Spleen (tissue), 11 donors: ENCODE data around the gene PTGS1. TPM values are rescaled to one million over a fixed set of nuclear protein-coding genes. Genes with fewer than 3 reads are reported as not detected.

ENCODE experiments used
- DNase-seq: peaks from one replicate; pipeline ENCODE4 v3.0.0-alpha.2; 2020
- H3K27ac ChIP-seq, 8 donors: fragments of 200-600 bp; sonication (generic) in 7 of 8; 1 replicate in 4 of 8; 2 replicates in 4 of 8; pipeline versions ENCODE4 v1.5.0 to v1.8.0; 2016 to 2021; ENCODE audit warnings: inconsistent platforms in 4 of 8, mild to moderate bottlenecking in 4 of 8, moderate library complexity in 1 of 8
- H3K27me3 ChIP-seq, 7 donors: fragments of 200-600 bp; sonication (generic) in 6 of 7; replicated peaks in 1 of 7; 1 replicate in 4 of 7; 2 replicates in 3 of 7; pipeline versions ENCODE4 v1.5.0 to v1.8.0; 2016 to 2021; ENCODE audit warnings: inconsistent platforms in 3 of 7, mild to moderate bottlenecking in 1 of 7
- H3K36me3 ChIP-seq, 6 donors: fragments of 200-600 bp; sonication (generic) in 5 of 6; 1 replicate in 4 of 6; 2 replicates in 2 of 6; pipeline versions ENCODE4 v1.5.0 to v1.8.0; 2016 to 2021; ENCODE audit warnings: inconsistent platforms in 2 of 6
- H3K4me1 ChIP-seq, 6 donors: fragments of 200-600 bp; sonication (generic) in 5 of 6; 1 replicate in 3 of 6; 2 replicates in 3 of 6; pipeline versions ENCODE4 v1.5.0 to v1.8.0; 2016 to 2021; ENCODE audit warnings: inconsistent platforms in 3 of 6
- H3K4me3 ChIP-seq, 8 donors: fragments of 200-600 bp; sonication (generic) in 7 of 8; 1 replicate in 4 of 8; 2 replicates in 4 of 8; pipeline versions ENCODE4 v1.5.0 to v1.8.0; 2016 to 2021; ENCODE audit warnings: inconsistent platforms in 4 of 8, mild to moderate bottlenecking in 4 of 8, moderate library complexity in 2 of 8
- H3K9me3 ChIP-seq, 8 donors: fragments of 200-600 bp; sonication (generic) in 7 of 8; 1 replicate in 4 of 8; 2 replicates in 4 of 8; pipeline versions ENCODE4 v1.5.0 to v1.8.0; 2016 to 2021; ENCODE audit warnings: inconsistent platforms in 4 of 8
- CTCF ChIP-seq, 11 experiments: fragments of 200-600 bp in 7 of 11; fragments of 450-650 bp in 4 of 11; sonication (generic) in 4 of 11; IDR thresholded peaks in 8 of 11; conservative IDR thresholded peaks in 3 of 11; 1 replicate in 7 of 11; 2 replicates in 4 of 11; pipeline versions ENCODE4 v1.4.0 to v1.8.0; 2016 to 2021; ENCODE audit warnings: antibody characterized with exemption in 11 of 11, inconsistent platforms in 4 of 11, mild to moderate bottlenecking in 1 of 11
- POLR2A ChIP-seq, 3 donors: fragments of 450-650 bp; IDR thresholded peaks; one replicate each; pipeline ENCODE4 v1.5.1; 2017; ENCODE audit warnings: antibody characterized with exemption in 3 of 3, mild to moderate bottlenecking in 1 of 3
- POLR2AphosphoS5 ChIP-seq, 3 donors: sonication (generic); formaldehyde crosslinking; IDR thresholded peaks; one replicate each; pipeline ENCODE4 v1.5.1; 2017; ENCODE audit warnings: antibody characterized with exemption in 3 of 3
- WGBS, 5 donors: extraction: QIAGEN DNeasy Blood & Tissue Kit in 3 of 5; methylation state at CpG; one replicate each; pipeline versions ENCODE4 v1.1.5 to v1.1.7; 2013 to 2018; 5-methylcytosine and 5-hydroxymethylcytosine counted together
- intact Hi-C: fragments of 100-400 bp; cut with DNase I; formaldehyde crosslinking; loops from one replicate; pipeline ENCODE4 v1.15.0; 2023; ENCODE audit warnings: low total_unique reads
- polyA plus RNA-seq, 3 donors: library from polyadenylated mRNA; stranded (reverse); fragments of 200-250 nt; gene quantifications; one replicate each; pipeline ENCODE4 v1.2.1, GENCODE V29; 2013
- total RNA-seq, 7 donors: library from RNA; depleted of rRNA in 3 of 7; stranded (reverse); fragments of >200 nt in 3 of 7; fragmentation: NEBNext Ultra II Directional in 4 of 7; extraction: Animal tissue kit (Norgen Biotek cat#: 25700) in 4 of 7; gene quantifications; one replicate each; pipeline versions ENCODE4 v1.1.0 to v1.2.1, GENCODE V29; 2016 to 2021
- donor health status: healthy with polysubstance abuse.
- donor health status: DM: no; HTN: no; CAD: no; lungs with moderate emphysema.
- donor health status: DM: no; HTN: no; CAD: no.
- donor health status: Bipolar disorder and iron deficiency.
- donor health status: healthy.
- donor health status: DM: no; HTN: no; CAD: no.
- donor health status: DM: yes; HTN: yes; CAD: no.

Gene PTGS1
- total and polyA plus RNA-seq, 10 donors: 2.8 to 18.6 (median 13.9) TPM

- H3K27me3 ChIP-seq: peaks cover 0 to 34% (median 7%) of the 10 kb centered on the region in 7 donors
- H3K4me1 ChIP-seq: peaks cover 3 to 41% (median 23%) of the 10 kb centered on the region in 6 donors
- H3K27ac ChIP-seq: peak overlapping the region in 7 of 8 donors; percentile 29 to 77 (median 70)
- WGBS, 5 donors: 11 to 57% (median 13%) methylated on average over 16 to 90 of the region's 90 CpGs
- TF ChIP-seq CTCF (IDR thresholded peaks at IDR 0.05 in 8 of 11, conservative IDR thresholded peaks at IDR 0.05 in 3 of 11) (peak in 2 of 11 experiments; percentile 7 to 9), POLR2AphosphoS5 (IDR thresholded peaks at IDR 0.05) (peak in 2 of 3 donors; percentile 51 to 57), POLR2A (IDR thresholded peaks at IDR 0.05) (no peak)
- peak; percentile 84 for DNase-seq
- intact Hi-C loops: no loop called here
- H3K36me3 ChIP-seq: no peaks in the 10 kb centered on the region
- no peaks in the 10 kb centered on the region for H3K9me3 ChIP-seq
- peak overlapping the region; percentile 20 to 70 (median 38) for H3K4me3 ChIP-seq
Measured at GRCh38 chr9:122346478-122347347, 24.1 kb upstream of the PTGS1 start.

DNA sequence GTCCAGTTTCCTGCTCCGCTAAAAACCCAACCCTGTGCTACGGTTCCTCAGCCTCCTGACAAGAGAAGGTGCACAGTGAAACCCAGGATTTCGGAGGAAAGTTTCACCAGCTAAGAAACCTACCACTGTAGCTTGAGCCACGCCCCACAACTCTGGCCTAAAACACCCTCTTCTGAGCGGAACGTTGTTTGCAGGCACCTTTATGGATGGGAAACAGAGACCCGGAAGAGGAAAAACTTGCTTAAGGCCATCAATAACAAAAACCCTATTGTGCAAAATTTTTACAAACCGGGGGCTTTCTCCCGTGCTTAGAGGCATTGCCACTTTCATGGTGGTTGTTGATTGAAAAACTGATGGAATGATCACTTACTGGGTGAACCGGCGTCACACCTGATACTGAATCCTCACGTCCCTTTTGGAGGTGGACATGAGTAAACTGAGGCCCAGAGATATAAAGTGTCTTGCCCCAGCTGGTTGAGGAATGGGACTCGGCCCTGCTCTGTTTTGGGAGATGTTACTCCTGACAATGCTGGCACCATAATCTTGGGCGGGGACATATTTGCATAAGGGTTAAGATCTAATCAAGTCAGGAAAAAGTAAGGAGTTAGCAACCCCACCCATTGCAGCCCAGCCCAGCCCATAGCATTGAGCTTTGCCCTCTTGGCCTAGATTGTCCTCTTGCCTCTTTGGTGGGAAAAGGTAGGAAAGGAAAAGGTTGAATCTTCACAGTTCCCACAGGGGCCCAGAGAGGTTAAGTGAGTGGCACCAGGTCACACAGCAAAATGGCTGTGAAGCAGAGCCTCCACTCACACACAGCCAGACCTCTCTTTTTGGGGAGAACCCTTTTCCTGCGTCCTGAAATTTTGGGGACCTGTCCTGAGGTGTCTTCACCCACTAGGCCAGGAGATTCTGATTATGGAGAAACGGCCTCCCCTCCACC, 23.2 kb upstream of the PTGS1 start:
- Histone ChIP-seq H3K27me3 (peaks cover 0 to 34% (median 7%) of the 10 kb centered on the region in 7 donors), H3K36me3 (no peaks in the 10 kb centered on the region), H3K27ac (peak overlapping the region in 6 of 8 donors; percentile 47 to 77 (median 70)), H3K9me3 (peaks cover 0 to 2% (median under 1%) of the 10 kb centered on the region in 8 donors), H3K4me3 (peak overlapping the region; percentile 20 to 70 (median 38)), H3K4me1 (peaks cover 3 to 41% (median 23%) of the 10 kb centered on the region in 6 donors)
- 40 to 50% (median 44%) methylated on average over 15 to 16 of the region's 16 CpGs for WGBS, 5 donors
- DNase-seq: peak; percentile 41
- intact Hi-C loops: no loop called here
- no peak for TF ChIP-seq POLR2AphosphoS5 (IDR thresholded peaks at IDR 0.05)
- TF ChIP-seq CTCF (IDR thresholded peaks at IDR 0.05 in 8 of 11, conservative IDR thresholded peaks at IDR 0.05 in 3 of 11): no peak
- no peak for TF ChIP-seq POLR2A (IDR thresholded peaks at IDR 0.05)

- Histone ChIP-seq H3K27ac (peak overlapping the region in 2 of 8 donors; percentile 71 to 75), H3K27me3 (peaks cover 0 to 34% (median 7%) of the 10 kb centered on the region in 7 donors), H3K9me3 (peaks cover 0 to 9% (median 6%) of the 10 kb centered on the region in 8 donors), H3K4me1 (peaks cover 3 to 41% (median 23%) of the 10 kb centered on the region in 6 donors), H3K36me3 (no peaks in the 10 kb centered on the region), H3K4me3 (no peak overlapping the region)
- peak; percentile 61 for DNase-seq
- WGBS, 5 donors: 27 to 38% (median 30%) methylated on average over 12 of the region's 12 CpGs
- no peak for TF ChIP-seq POLR2A (IDR thresholded peaks at IDR 0.05)
- peak in 1 of 3 donors; percentile 20 for TF ChIP-seq POLR2AphosphoS5 (IDR thresholded peaks at IDR 0.05)
- intact Hi-C loops: no loop called here
Measured at GRCh38 chr9:122348288-122348777, 22.5 kb upstream of the PTGS1 start.

DNA sequence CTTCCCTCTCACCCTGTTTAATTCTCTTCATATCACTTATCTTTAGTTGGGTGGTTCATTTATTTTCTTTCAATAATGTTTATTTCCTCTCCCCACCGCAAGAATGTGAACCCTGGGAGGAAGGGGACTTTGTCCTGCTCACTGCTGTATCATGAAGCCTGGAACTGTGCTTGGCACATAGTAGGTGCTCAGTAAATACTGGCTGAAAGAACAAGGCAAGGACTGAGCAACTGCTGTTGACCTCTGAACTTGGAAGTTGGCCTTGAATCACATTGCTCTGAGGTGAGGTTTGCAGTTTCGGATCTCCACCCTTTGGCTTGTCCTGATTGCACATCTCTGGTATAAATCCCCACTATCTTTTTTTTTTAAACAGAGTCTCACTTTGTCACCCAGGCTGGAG, 22.0 kb upstream of the PTGS1 start:
- Histone ChIP-seq H3K27me3 (peaks cover 0 to 34% (median 7%) of the 10 kb centered on the region in 7 donors), H3K9me3 (peaks cover 0 to 13% (median 7%) of the 10 kb centered on the region in 8 donors), H3K4me1 (peaks cover 3 to 41% (median 23%) of the 10 kb centered on the region in 6 donors), H3K36me3 (no peaks in the 10 kb centered on the region), H3K27ac (peak overlapping the region in 2 of 8 donors; percentile 71 to 75), H3K4me3 (no peak overlapping the region)
- intact Hi-C loops: no loop called here
- WGBS, 5 donors: 44 to 70% (median 50%) methylated on average over 2 of the region's 2 CpGs
- no peak for DNase-seq
- TF ChIP-seq POLR2AphosphoS5 (IDR thresholded peaks at IDR 0.05) (no peak), CTCF (IDR thresholded peaks at IDR 0.05 in 8 of 11, conservative IDR thresholded peaks at IDR 0.05 in 3 of 11) (no peak), POLR2A (IDR thresholded peaks at IDR 0.05) (no peak)
